ENCODE results near the gene RNPEPL1.

The RNPEPL1 gene

DNA sequence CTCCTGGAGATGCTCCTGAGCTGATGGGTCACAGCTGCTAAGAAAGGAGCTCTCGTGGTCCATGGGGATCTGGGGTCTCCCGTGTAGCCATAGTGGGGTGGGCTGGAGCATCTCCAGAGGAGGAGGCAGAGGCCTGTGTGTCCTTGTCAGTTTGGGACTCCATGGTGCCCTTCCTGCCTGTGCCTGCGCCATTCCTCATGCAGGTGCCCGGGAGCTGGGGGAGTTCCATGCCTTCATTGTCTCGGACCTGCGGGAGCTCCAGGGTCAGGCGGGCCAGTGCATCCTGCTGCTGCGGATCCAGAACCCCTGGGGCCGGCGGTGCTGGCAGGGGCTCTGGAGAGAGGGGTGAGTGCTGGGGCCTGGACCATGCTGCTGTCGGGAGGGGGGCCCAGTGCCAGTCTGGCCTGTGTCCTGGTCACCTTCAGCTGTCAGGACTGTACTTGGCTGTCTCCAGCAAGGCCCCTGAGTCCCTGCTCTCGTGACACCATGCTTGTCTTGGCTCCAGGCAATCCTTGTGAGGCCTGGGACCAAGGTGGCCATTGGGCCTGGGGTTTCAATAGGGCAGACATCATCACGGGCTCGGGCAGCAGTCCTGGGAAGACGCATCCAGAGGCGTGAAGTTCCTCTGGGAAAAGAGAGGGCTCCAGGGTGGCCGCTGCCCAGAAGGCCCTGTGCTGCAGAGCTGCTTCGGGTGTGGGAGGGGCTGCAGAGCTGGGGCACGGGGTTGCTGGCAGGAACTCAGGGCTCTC lies 25.6 kb downstream of the RNPEPL1 start:
- no peak for FAIRE-seq

DNA sequence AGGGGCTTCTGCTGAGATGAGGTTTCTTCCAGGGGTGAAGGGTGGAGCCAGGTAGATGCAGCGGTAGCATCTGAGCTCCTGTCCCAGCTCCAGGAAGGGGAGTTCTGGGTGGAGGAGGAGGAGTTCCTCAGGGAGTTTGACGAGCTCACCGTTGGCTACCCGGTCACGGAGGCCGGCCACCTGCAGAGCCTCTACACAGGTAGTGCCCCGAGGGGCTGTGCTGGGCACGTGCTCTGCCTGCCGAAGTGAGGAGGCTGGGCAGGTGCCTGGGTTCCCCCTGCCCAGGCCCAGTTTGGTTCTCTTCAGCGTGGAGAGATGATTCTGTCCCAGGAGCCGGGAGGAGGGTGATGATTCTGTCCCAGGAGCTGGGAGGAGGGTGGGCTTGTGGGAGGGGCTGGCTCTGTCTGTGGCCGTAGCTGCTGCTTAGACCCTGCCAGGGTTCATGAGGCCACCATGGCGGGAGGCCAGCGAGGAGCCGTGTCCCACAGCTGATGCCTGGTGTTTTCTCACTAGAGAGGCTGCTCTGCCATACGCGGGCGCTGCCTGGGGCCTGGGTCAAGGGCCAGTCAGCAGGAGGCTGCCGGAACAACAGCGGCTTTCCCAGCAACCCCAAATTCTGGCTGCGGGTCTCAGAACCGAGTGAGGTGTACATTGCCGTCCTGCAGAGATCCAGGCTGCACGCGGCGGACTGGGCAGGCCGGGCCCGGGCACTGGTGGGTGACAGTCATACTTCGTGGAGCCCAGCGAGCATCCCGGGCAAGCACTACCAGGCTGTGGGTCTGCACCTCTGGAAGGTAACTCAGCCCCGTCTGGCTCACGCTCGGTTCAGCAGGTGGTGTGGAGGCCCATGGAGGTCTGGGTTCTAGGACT lies 26.5 kb downstream of the RNPEPL1 start:
- FAIRE-seq: no peak

- no peak for FAIRE-seq
Measured at GRCh38 chr2:240595381-240596079, 27.2 kb downstream of the RNPEPL1 start.

DNA sequence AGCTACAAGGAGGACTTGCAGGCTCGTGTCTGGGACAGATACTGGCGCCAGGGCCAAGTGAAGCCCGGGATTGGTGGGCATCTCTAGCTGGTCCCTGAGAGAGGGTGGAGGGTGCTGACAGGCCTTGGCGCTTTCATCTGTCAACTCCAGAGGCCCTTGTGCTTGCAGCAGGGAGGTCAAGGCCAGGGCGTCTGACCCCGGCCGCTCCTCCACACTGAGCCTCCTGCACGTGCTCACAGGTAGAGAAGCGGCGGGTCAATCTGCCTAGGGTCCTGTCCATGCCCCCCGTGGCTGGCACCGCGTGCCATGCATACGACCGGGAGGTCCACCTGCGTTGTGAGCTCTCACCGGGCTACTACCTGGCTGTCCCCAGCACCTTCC lies 27.8 kb downstream of the RNPEPL1 start:
- FAIRE-seq: no peak

DNA sequence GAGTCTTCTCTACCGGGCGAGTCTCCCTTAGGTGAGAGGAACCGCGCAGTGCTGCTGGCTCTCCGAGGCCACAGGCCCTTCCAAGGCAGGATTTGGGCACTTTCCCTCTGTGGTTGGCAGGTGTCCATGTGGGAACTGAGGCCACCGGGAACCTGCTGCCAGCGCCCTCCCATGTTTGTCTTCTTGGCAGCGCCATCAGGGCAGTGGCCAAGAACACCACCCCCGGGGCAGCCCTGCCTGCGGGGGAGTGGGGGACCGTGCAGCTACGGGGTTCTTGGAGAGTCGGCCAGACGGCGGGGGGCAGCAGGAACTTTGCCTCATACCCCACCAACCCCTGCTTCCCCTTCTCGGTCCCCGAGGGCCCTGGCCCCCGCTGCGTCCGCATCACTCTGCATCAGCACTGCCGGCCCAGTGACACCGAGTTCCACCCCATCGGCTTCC lies 28.2 kb downstream of the RNPEPL1 start:
- FAIRE-seq: no peak

GRCh38 chr2:240597054-240597418 lies 28.8 kb downstream of the RNPEPL1 start:
- no peak for FAIRE-seq

GRCh38 chr2:240597419-240598181 lies 29.3 kb downstream of the RNPEPL1 start:
- FAIRE-seq: no peak

DNA sequence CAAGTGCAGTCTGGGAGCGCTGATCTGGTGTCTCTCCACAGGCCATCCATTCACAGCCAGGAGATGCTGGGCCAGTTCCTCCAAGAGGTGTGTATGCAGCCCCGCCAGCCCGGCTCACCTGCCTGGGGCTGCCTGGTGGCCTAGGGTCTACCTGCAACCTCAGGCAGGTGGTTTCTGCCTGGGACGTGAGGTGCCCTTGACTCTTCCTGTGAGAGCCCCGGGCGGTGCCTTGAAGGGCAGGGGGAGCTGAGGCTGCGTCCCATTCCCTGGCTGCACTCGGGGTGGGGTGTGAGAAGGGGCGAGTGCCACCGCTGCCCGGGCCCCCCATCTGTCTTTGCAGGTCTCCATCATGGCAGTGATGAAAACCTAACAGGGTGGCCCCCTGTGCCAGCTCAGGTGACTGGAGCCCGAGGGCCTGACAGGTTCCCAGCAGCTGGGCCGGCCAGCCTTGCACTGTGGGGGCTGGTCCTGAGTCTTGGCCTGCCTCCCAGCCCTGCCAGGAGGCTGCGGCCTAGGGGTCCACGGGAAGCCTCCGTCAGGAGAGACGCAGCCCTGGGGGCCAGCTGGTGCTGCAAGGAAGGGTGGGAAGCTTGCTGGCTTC lies 30.1 kb downstream of the RNPEPL1 start:
- no peak for FAIRE-seq

- no peak for FAIRE-seq
Measured at GRCh38 chr2:240599141-240599583, 30.9 kb downstream of the RNPEPL1 start.

GRCh38 chr2:240600451-240600961 lies 32.2 kb downstream of the RNPEPL1 start:
- FAIRE-seq: no peak

DNA sequence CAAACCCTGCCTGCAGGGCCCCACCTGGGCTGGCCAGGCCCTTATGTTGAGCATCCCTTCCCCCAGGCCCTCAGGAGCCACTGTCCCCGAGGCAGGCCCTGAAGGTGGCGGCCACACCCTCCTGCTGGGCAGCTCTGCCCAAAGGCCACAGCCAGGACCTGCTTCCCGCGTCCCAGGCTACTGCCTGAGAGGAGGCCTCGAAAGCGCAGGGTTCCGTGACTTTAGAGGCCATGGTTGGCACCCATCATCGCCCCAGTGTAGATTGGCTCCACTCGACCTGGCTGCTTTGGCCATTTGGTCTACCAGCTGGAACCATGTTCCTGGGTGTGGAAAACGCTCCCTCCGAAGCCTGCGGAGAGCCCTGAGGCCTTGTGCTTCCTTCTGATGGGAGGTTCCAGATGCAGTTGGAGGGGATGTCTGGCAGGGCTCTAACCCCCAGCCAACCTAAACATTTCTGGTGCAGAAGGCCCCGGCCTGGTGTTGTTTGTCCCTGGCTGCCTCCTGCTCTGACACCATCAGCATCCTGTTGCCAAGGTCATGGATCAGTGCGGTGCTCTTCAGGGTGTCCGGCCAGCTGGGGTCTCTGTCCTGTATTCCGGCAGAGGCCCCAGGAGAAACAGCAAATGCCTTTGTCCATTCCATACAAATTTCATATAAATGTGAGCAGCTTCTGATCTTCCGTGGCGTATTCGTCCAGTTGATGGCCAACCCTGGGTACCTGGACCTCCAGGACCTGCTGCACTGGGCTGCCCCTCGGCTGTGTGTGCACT lies 33.0 kb downstream of the RNPEPL1 start:
- no peak for FAIRE-seq

- no peak for FAIRE-seq
Measured at GRCh38 chr2:240601831-240602160, 33.5 kb downstream of the RNPEPL1 start.

GRCh38 chr2:240602266-240603050 lies 34.2 kb downstream of the RNPEPL1 start:
- no peak for FAIRE-seq

DNA sequence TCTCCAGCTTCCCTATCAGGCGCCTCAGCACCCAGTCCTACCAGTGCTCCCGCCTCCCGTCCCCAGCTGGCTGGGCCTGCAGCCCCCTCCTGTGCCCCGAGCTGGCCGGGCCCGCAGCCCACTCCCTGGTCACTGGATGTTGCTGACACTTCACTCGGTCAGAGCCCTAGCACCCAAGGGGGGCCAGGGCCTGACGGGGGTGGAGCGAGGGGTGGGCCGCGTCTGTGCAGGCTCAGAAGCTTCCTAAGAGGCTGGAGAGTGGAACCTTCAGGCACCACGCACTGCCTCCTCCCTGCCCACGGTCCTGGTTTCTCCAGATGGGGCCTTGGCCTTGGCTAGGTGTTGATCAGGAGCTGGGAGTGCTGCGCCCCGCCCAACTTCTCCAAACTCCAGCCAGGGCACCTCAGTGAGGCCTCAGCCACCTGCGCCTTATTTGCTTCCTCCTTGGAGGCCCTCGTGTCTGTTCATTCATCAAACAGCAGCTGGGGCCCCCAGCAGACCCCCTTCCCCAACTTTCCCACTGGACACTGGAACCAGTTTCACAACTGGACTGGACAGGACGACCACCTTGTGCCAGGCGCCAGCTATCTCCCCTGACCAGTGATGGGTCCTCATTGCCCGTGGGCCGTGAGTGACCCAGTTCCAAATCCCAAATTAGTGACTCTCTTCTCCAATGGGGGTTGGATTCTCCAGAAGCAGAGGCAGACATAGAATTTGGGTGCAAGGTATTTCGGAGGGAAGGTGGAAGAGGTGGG lies 35.0 kb downstream of the RNPEPL1 start:
- FAIRE-seq: no peak

GRCh38 chr2:240603846-240604245 lies 35.6 kb downstream of the RNPEPL1 start:
- no peak for FAIRE-seq

DNA sequence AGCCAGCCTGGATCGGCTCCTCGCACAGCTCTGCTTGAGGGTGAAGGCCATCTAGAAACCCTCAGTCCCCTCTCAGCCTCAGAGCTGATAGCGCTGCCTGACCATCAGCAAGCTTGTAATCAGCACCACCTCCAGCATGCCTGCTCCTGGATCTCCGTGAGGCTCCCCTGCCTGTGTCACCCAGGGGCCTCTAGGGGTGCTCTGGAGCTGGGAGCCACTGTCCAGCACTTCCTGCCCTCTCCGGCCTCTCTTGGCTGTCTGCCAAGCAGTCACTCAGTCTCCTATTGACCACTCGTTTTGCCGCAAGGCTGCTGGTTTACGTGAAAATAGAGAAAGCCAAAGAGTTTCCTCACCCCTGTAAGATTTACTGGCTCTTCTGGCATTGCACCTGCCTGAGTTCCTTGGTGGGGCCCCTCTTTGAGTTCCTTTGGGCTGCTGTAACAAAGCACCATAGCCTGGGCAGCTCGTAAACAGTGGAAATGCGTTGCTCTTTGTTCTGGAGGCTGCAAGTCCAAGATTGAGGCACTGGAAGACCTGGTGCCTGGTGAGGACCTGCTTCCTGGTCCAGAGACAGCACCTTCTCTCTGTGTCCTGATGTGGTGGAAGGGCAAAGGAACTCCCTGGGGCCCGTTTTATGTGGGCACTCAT lies 36.1 kb downstream of the RNPEPL1 start:
- no peak for FAIRE-seq

GRCh38 chr2:240604939-240605716 lies 36.8 kb downstream of the RNPEPL1 start:
- no peak for FAIRE-seq

Measured in colon (tissue), 2 donors.